Smooth muscle cell (in vitro differentiated cells): ENCODE results near the gene TMEM132A. TPM values are rescaled to one million over a fixed set of nuclear protein-coding genes. Genes with fewer than 3 reads are reported as not detected.

ENCODE experiments used
- DNase-seq: peaks from one replicate; lab custom pipeline; 2025; ENCODE audit not compliant: unreplicated experiment; lab: John Stamatoyannopoulos, UW
- H2AFZ ChIP-seq: fragments of 200-600 bp; sonication (generic); 2 replicates; pipeline ENCODE4 v1.6.0; 2016; ENCODE audit warnings: antibody characterized with exemption, low read depth, mild to moderate bottlenecking
- H3F3A ChIP-seq: fragments of 200-600 bp; sonication (generic); 2 replicates; pipeline ENCODE4 v1.6.0; 2017; ENCODE audit warnings: antibody characterized with exemption, low read depth
- H3K27ac ChIP-seq: fragments of 200-600 bp; sonication (generic); 2 replicates; pipeline ENCODE4 v1.5.1; 2016; ENCODE audit warnings: low read depth, mild to moderate bottlenecking
- H3K27me3 ChIP-seq: fragments of 200-600 bp; sonication (generic); 2 replicates; pipeline ENCODE4 v1.6.1; 2016; ENCODE audit warnings: low read depth, mild to moderate bottlenecking
- H3K36me3 ChIP-seq: fragments of 200-600 bp; sonication (generic); 2 replicates; pipeline ENCODE4 v1.5.1; 2016; ENCODE audit warnings: low read depth
- H3K4me1 ChIP-seq: fragments of 200-600 bp; sonication (generic); 2 replicates; pipeline ENCODE4 v1.5.1; 2016; ENCODE audit warnings: low read depth
- H3K4me2 ChIP-seq: fragments of 200-600 bp; sonication (generic); 2 replicates; pipeline ENCODE4 v1.6.0; 2016; ENCODE audit warnings: mild to moderate bottlenecking
- H3K4me3 ChIP-seq: fragments of 200-600 bp; sonication (generic); 2 replicates; pipeline ENCODE4 v1.5.1; 2016; ENCODE audit warnings: mild to moderate bottlenecking
- H3K79me2 ChIP-seq: fragments of 200-600 bp; sonication (generic); 2 replicates; pipeline ENCODE4 v1.6.0; 2016; ENCODE audit warnings: low read depth, mild to moderate bottlenecking
- H3K9ac ChIP-seq: fragments of 200-600 bp; sonication (generic); 2 replicates; pipeline ENCODE4 v1.6.0; 2016; ENCODE audit warnings: low read depth
- H3K9me3 ChIP-seq: fragments of 200-600 bp; sonication (generic); replicated peaks from 2 replicates; pipeline ENCODE4 v1.5.1; 2016; ENCODE audit warnings: low read depth
- H4K20me1 ChIP-seq: fragments of 200-600 bp; sonication (generic); 2 replicates; pipeline ENCODE4 v1.6.0; 2016; ENCODE audit warnings: low read depth
- CTCF ChIP-seq: fragments of 200-600 bp; sonication (generic); IDR thresholded peaks from 2 replicates; pipeline ENCODE4 v1.5.1; 2017; ENCODE audit warnings: borderline replicate concordance, mild to moderate bottlenecking, antibody characterized with exemption; ENCODE audit not compliant: insufficient read depth, poor library complexity, severe bottlenecking
- WGBS: methylation state at CpG from one replicate; pipeline ENCODE4 v1.1.7; 2016; ENCODE audit warnings: low lambda C conversion rate; 5-methylcytosine and 5-hydroxymethylcytosine counted together
- polyA plus RNA-seq: library from polyadenylated mRNA; unstranded; fragments of >200 nt; fragmentation: Nextera tagmentation; extraction: Ambion mirVana; gene quantifications from 2 replicates; pipeline ENCODE4 v1.2.1, GENCODE V29; 2016
- total RNA-seq: library from RNA; depleted of rRNA; stranded (reverse); fragments of >200 nt; gene quantifications from 2 replicates; pipeline ENCODE4 v1.2.3, GENCODE V29; 2014

The TMEM132A gene
- total and polyA plus RNA-seq, 2 experiments from 2014 or later = 40.7 to 91.3 TPM

- DNase-seq = no peak
- H3F3A ChIP-seq = no peaks in the 10 kb centered on the region
- no peak overlapping the region for H3K27ac ChIP-seq
- no peaks in the 10 kb centered on the region for H3K36me3 ChIP-seq
- no peaks in the 10 kb centered on the region for H3K9me3 ChIP-seq
- no peaks in the 10 kb centered on the region for H3K27me3 ChIP-seq
- H3K4me2 ChIP-seq = no peak overlapping the region
- H3K4me3 ChIP-seq = no peak overlapping the region
- no peaks in the 10 kb centered on the region for H3K79me2 ChIP-seq
- WGBS = 96% methylated on average over 5 of the region's 5 CpGs
- no peak for TF ChIP-seq CTCF
- no peaks in the 10 kb centered on the region for H3K4me1 ChIP-seq
- H3K9ac ChIP-seq = no peak overlapping the region
- no peak overlapping the region for H2AFZ ChIP-seq
- no peaks in the 10 kb centered on the region for H4K20me1 ChIP-seq
Observed at GRCh38 chr11:60878245-60879101, 45.8 kb upstream of the TMEM132A start.

- Histone ChIP-seq H3K27me3 (no peaks in the 10 kb centered on the region), H3K36me3 (no peaks in the 10 kb centered on the region), H3F3A (no peaks in the 10 kb centered on the region), H3K4me3 (no peak overlapping the region), H3K79me2 (no peaks in the 10 kb centered on the region), H3K4me2 (no peak overlapping the region), H3K27ac (no peak overlapping the region), H3K9me3 (no peaks in the 10 kb centered on the region), H2AFZ (no peak overlapping the region), H3K9ac (no peak overlapping the region), H4K20me1 (no peaks in the 10 kb centered on the region), H3K4me1 (no peaks in the 10 kb centered on the region)
- DNase-seq = no peak
- no peak for TF ChIP-seq CTCF
- 89% methylated on average over 1 of the region's 1 CpG for WGBS
Observed at GRCh38 chr11:60879104-60879503, 45.2 kb upstream of the TMEM132A start.

GRCh38 chr11:60879971-60880588 lies 44.2 kb upstream of the TMEM132A start:
- Histone ChIP-seq H3K9ac (no peak overlapping the region), H3K27me3 (no peaks in the 10 kb centered on the region), H4K20me1 (no peaks in the 10 kb centered on the region), H3K79me2 (no peaks in the 10 kb centered on the region), H3K27ac (no peak overlapping the region), H3F3A (no peaks in the 10 kb centered on the region), H3K4me2 (no peak overlapping the region), H3K4me1 (no peaks in the 10 kb centered on the region), H3K9me3 (no peaks in the 10 kb centered on the region), H3K4me3 (no peak overlapping the region), H2AFZ (no peak overlapping the region), H3K36me3 (no peaks in the 10 kb centered on the region)
- no peak for TF ChIP-seq CTCF
- 93% methylated on average over 5 of the region's 5 CpGs for WGBS
- DNase-seq = no peak
